RWPE1 (cell line): ENCODE measurements around the gene CASP3.

Experiments used
- CTCF ChIA-PET: fragments of 350-600 bp; sonication (Branson Sonifier 250); formaldehyde crosslinking; extraction: SDS; loops from one replicate; lab custom pipeline; 2021; lab: Yijun Ruan, JAX
- POLR2A ChIA-PET: fragments of 400-600 bp; formaldehyde crosslinking; extraction: SDS; loops from one replicate; lab custom pipeline; 2020; ENCODE audit warnings: antibody characterized with exemption; ENCODE audit not compliant: low non-redundant PET; lab: Yijun Ruan, JAX
- DNase-seq: peaks from one replicate; pipeline ENCODE4 v3.0.0; 2012; ENCODE audit warnings: low spot score
- H3K27ac ChIP-seq: fragments of 450-650 bp; 2 replicates; pipeline ENCODE4 v1.5.1; 2017
- TF ChIP-seq, protein P1 (sequence below): fragments of 450-650 bp; conservative IDR thresholded peaks from 2 replicates; pipeline ENCODE4 v1.5.1; 2017; ENCODE audit warnings: low read depth, mild to moderate bottlenecking

CASP3 gene

DNA sequence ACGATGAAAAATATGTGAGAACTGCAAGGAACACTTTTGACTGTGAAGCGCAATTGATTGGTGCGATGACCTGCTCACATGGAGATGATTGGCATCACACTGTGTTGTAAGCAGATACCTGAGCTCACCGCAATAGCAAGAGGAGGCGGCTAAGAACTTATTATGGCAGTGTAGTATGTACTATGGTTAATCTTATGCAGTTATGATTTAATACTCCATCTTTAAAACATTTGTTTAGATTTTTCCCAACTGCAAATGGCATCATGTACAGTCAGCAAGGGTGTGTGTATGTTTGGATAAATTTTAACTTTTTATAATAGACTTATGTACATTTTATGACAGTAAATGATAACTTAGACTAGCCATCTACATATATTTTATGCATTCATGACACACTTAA, 25.8 kb upstream of the CASP3 start:
- CTCF ChIA-PET: no interaction called here
- POLR2A ChIA-PET: no interaction called here
- TF ChIP-seq, protein P1, sequence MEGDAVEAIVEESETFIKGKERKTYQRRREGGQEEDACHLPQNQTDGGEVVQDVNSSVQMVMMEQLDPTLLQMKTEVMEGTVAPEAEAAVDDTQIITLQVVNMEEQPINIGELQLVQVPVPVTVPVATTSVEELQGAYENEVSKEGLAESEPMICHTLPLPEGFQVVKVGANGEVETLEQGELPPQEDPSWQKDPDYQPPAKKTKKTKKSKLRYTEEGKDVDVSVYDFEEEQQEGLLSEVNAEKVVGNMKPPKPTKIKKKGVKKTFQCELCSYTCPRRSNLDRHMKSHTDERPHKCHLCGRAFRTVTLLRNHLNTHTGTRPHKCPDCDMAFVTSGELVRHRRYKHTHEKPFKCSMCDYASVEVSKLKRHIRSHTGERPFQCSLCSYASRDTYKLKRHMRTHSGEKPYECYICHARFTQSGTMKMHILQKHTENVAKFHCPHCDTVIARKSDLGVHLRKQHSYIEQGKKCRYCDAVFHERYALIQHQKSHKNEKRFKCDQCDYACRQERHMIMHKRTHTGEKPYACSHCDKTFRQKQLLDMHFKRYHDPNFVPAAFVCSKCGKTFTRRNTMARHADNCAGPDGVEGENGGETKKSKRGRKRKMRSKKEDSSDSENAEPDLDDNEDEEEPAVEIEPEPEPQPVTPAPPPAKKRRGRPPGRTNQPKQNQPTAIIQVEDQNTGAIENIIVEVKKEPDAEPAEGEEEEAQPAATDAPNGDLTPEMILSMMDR: no peak

DNA sequence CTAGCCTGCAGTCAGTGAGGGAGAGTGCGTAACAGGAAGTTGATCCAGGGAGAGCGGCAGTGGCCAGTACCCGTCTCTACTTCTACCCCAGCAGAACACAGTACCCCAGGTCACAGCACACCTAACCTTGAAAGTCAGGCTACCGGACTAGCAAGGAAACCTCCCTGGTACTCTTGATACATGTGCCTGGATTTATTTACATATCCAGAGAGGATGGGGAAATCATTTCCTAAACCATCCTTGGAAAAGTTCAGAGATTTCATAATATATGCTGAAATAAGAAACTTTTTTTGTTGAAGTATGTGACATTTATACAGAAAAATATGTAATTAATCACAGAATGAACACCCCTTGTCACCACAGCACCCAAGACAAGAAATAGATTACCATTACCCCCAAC, 24.8 kb upstream of the CASP3 start:
- POLR2A ChIA-PET: no interaction called here
- TF ChIP-seq, protein P1: no peak

More for the DNA sequence above, 25.8 kb upstream of the CASP3 start:
- DNase-seq: no peak
- no peak overlapping the region for H3K27ac ChIP-seq

DNA sequence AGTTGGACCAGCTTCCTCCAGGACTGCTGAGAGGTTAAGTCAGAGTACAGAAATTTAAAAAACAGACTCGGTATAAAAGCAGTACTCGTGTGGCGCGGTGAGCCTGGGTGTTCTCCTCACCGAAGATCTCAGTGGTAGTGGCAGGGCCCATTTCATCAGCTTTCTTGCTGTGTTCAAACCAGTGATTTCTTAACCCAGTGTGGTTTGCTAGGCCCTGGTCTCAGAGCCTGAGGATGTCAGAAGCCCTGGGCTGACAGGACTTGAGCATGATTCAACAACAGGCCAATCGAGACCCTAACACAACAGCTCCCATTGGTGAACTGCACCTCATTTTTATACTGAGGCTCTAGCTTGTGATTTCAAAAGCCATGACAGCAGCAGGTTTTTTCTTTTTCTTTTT, 23.5 kb upstream of the CASP3 start:
- ChIA-PET CTCF (no interaction called here), POLR2A (no interaction called here)
- no peak overlapping the region for H3K27ac ChIP-seq
- no peak for DNase-seq
- TF ChIP-seq, protein P1: no peak

More for the DNA sequence above, 24.8 kb upstream of the CASP3 start:
- H3K27ac ChIP-seq: peak overlapping the region; percentile 10; the same call in 1 of the 2 replicates
- no peak for DNase-seq
- CTCF ChIA-PET: no interaction called here

DNA sequence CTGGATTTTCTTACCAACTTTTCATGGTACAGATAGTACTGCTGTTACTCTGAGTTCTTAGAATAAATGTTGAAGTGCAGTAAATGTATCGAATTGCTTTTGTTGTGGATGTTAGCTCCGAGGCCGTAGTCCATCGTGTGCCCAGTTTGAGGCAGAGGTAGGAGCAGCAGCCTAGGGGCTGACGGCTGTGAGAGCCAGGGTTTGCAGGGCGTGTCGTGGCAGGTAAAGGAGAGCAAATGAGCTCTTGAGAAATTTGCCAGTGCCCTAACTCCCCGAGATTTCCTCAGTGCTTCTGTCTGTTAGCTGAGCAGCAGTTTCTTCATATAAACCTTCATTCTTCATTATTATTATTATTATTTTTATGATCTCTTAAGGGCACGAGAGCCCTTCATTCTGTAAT, 21.9 kb upstream of the CASP3 start:
- peak; percentile 40 for DNase-seq
- CTCF ChIA-PET: no interaction called here
- POLR2A ChIA-PET: no interaction called here
- TF ChIP-seq, protein P1: no peak
- H3K27ac ChIP-seq: peak overlapping the region; percentile 50

DNA sequence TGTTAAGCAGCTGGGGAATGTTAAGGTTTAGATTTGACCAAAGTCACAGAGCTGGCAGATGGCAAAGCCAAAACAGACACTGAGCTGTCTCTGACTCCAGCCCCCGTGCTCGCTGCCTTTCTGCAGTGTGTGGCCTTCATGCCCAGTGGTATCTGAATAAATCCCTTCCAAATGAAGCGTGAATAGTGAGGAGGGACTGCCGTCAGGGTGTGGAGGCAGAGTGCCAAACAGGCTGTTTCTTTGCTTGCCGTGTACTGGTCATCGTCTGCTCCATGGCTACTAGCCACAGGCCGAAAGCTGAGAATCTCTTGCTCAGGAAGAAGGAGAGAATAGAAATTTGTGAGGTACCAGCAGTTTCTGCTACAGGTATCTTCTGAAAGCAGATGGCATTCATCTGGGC, 20.0 kb upstream of the CASP3 start:
- TF ChIP-seq, protein P1: no peak
- ChIA-PET POLR2A (no interaction called here), CTCF (no interaction called here)
- H3K27ac ChIP-seq: no peak overlapping the region
- no peak for DNase-seq

DNA sequence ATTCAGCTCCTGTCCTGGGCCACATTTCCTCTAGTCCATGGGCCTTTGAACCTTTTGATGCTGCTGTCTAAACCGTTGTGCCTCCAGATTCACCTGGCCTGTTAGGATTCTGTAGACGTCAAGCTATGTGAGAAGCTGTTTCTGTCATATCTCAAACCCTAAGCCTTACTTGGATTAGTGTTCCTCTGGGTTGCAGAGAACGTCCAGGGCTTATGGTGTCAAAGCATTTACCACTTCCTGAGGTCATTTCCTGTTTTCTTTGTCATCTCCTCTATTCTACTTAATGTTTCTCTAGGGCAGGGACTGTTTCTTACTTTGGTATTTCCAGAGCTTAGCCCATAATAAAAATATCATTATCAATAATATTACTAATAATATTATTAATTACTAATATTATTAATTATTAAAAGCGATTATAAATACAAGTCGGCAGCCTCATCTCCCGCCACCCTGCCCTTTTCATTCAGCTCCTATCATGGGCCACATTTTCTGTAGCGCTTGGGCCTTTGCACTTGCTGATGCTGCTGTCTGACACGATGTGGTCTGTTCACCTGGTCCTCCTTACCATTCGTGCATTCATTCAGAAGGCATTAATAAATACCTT, 19.4 kb upstream of the CASP3 start:
- CTCF ChIA-PET: interaction anchor here (0.6 kb wide), 1 partner anchor 18 kb away, joined by 3 read pairs; no protein-coding TSS in a partner anchor
- H3K27ac ChIP-seq: no peak overlapping the region
- no peak for DNase-seq
- POLR2A ChIA-PET: no interaction called here
- TF ChIP-seq, protein P1: no peak
